HEK293 (cell line): ENCODE measurements around the gene KRIT1.

Source experiments
- CTCF ChIA-PET: fragments of 350-600 bp; formaldehyde crosslinking; extraction: SDS; loops from one replicate; lab custom pipeline; 2021; ENCODE audit warnings: antibody characterized with exemption; lab: Yijun Ruan, JAX
- POLR2A ChIA-PET: fragments of 300-600 bp; formaldehyde crosslinking; extraction: SDS; loops from one replicate; lab custom pipeline; 2020; ENCODE audit warnings: antibody characterized with exemption, inconsistent platforms; lab: Yijun Ruan, JAX
- H3K27ac ChIP-seq: fragments of 200-500 bp; sonication (Bioruptor generic); 2 replicates; pipeline ENCODE4 v1.5.1; 2014; ENCODE audit warnings: low read depth, low read length, control low read depth, inconsistent platforms; ENCODE audit errors: extremely low read depth
- H3K36me3 ChIP-seq, 2 experiments: fragments of 200-500 bp in 1 of 2; sonication (Bioruptor generic) in 1 of 2; 1 replicate in 1 of 2; 2 replicates in 1 of 2; pipeline ENCODE4 v1.5.1; 2014 to 2017; ENCODE audit warnings: inconsistent platforms in 2 of 2, low read length in 2 of 2; ENCODE audit not compliant: control insufficient read depth in 2 of 2, insufficient read depth in 1 of 2
- H3K4me1 ChIP-seq: fragments of 200-500 bp; sonication (Bioruptor generic); 2 replicates; pipeline ENCODE4 v1.5.1; 2014; ENCODE audit warnings: mild to moderate bottlenecking, low read length, inconsistent platforms; ENCODE audit not compliant: control insufficient read depth, insufficient read depth
- H3K4me3 ChIP-seq: 2 replicates; pipeline ENCODE4 v1.5.1; 2011; ENCODE audit warnings: low read depth, mild to moderate bottlenecking, control low read depth, low read length, moderate library complexity
- H3K9me3 ChIP-seq: fragments of 200-500 bp; sonication (Bioruptor generic); 2 replicates; pipeline ENCODE4 v1.5.1; 2014; ENCODE audit warnings: low read depth, low read length, inconsistent platforms; ENCODE audit not compliant: control insufficient read depth, insufficient read depth
- HIC1 ChIP-seq: fragments of 450-650 bp; formaldehyde crosslinking; IDR thresholded peaks from 2 replicates; pipeline ENCODE4 v1.5.1; 2016; ENCODE audit warnings: missing biosample characterization, missing genetic modification characterization
- PRDM1 ChIP-seq: fragments of 450-650 bp; formaldehyde crosslinking; IDR thresholded peaks from 2 replicates; pipeline ENCODE4; 2016; ENCODE audit warnings: missing biosample characterization, missing genetic modification characterization
- SALL2 ChIP-seq: fragments of 450-650 bp; formaldehyde crosslinking; IDR thresholded peaks from 2 replicates; pipeline ENCODE4 v1.5.0; 2017; ENCODE audit warnings: missing biosample characterization, mild to moderate bottlenecking, missing genetic modification characterization, borderline replicate concordance
- ZBTB17 ChIP-seq: fragments of 450-650 bp; formaldehyde crosslinking; IDR thresholded peaks from 2 replicates; pipeline ENCODE4 v1.5.1; 2016; ENCODE audit warnings: missing biosample characterization, missing genetic modification characterization
- ZBTB21 ChIP-seq: fragments of 450-650 bp; formaldehyde crosslinking; IDR thresholded peaks from 2 replicates; pipeline ENCODE4 v1.5.1; 2017; ENCODE audit warnings: missing biosample characterization, missing genetic modification characterization
- ZFHX2 ChIP-seq: fragments of 450-650 bp; formaldehyde crosslinking; conservative IDR thresholded peaks from 2 replicates; pipeline ENCODE4 v1.5.1; 2016; ENCODE audit warnings: missing biosample characterization, missing genetic modification characterization
- ZFP37 ChIP-seq: fragments of 450-650 bp; formaldehyde crosslinking; IDR thresholded peaks from 2 replicates; pipeline ENCODE4 v1.5.1; 2016; ENCODE audit warnings: missing biosample characterization, missing genetic modification characterization
- ZNF335 ChIP-seq: fragments of 450-650 bp; formaldehyde crosslinking; conservative IDR thresholded peaks from 2 replicates; pipeline ENCODE4 v1.5.1; 2016; ENCODE audit warnings: missing biosample characterization, missing genetic modification characterization
- ZNF391 ChIP-seq: fragments of 450-650 bp; formaldehyde crosslinking; IDR thresholded peaks from 2 replicates; pipeline ENCODE4 v1.5.1; 2016; ENCODE audit warnings: low read depth, missing biosample characterization, missing genetic modification characterization, borderline replicate concordance
- ZNF514 ChIP-seq: fragments of 450-650 bp; formaldehyde crosslinking; IDR thresholded peaks from 2 replicates; pipeline ENCODE4 v1.5.1; 2016; ENCODE audit warnings: missing biosample characterization, missing genetic modification characterization
- ZNF600 ChIP-seq: fragments of 450-650 bp; formaldehyde crosslinking; IDR thresholded peaks from 2 replicates; pipeline ENCODE4 v1.5.1; 2016; ENCODE audit warnings: missing biosample characterization, missing genetic modification characterization
- ZNF610 ChIP-seq: fragments of 450-650 bp; formaldehyde crosslinking; IDR thresholded peaks from 2 replicates; pipeline ENCODE4 v1.5.1; 2016; ENCODE audit warnings: missing biosample characterization, missing genetic modification characterization, borderline replicate concordance
- ZSCAN5A ChIP-seq: fragments of 450-650 bp; formaldehyde crosslinking; IDR thresholded peaks from 2 replicates; pipeline ENCODE4 v1.5.1; 2016; ENCODE audit warnings: missing biosample characterization, missing genetic modification characterization
- TF ChIP-seq, protein P1 (sequence below): fragments of 450-650 bp; formaldehyde crosslinking; IDR thresholded peaks from 2 replicates; pipeline ENCODE4 v1.5.1; 2016; ENCODE audit warnings: missing biosample characterization, missing genetic modification characterization
- TF ChIP-seq, protein P2 (sequence below): fragments of 450-650 bp; formaldehyde crosslinking; optimal IDR thresholded peaks from 2 replicates; pipeline ENCODE3; 2016; ENCODE audit warnings: missing biosample characterization, mild to moderate bottlenecking, missing genetic modification characterization

KRIT1 gene

DNA sequence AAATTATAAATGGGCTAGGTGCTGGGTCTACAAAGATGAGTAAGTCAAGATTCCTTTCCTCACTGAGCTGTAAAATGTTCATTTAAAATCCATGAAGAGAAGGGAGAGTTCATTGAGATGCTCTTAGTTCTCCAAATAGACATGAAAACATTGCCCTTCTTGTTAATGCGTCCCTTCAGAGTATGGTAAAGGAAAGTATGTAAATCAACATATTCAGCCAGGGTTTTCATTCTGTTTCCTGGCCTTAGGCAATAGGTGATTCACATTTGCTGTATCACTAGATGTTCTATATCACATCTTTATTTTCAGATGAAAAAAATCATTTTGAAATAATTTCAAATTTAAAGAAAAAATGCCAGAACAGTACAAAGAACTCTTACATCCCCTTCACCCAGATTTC lies 5.5 kb upstream of the KRIT1 start (continued):
- TF ChIP-seq ZFP37 (tag by site-specific recombination): no peak
- no peak for TF ChIP-seq ZNF600 (tag by site-specific recombination)
- TF ChIP-seq, all 188 proteins: peak for 0

GRCh38 chr7:92250603-92251002 lies 4.9 kb upstream of the KRIT1 start:
- Histone ChIP-seq H3K4me3 (no peak overlapping the region), H3K4me1 (no peaks in the 10 kb centered on the region), H3K27ac (no peak overlapping the region), H3K9me3 (no peaks in the 10 kb centered on the region), H3K36me3 (no peaks in the 10 kb centered on the region; a peak in 1 of 3 replicates)
- POLR2A ChIA-PET: no interaction called here
- CTCF ChIA-PET: no interaction called here
- TF ChIP-seq ZBTB21 (no peak), ZNF610 (tag by site-specific recombination) (no peak), ZNF514 (no peak), HIC1 (tag by site-specific recombination) (no peak), SALL2 (tag by site-specific recombination) (no peak), ZSCAN5A (tag by site-specific recombination) (no peak)

DNA sequence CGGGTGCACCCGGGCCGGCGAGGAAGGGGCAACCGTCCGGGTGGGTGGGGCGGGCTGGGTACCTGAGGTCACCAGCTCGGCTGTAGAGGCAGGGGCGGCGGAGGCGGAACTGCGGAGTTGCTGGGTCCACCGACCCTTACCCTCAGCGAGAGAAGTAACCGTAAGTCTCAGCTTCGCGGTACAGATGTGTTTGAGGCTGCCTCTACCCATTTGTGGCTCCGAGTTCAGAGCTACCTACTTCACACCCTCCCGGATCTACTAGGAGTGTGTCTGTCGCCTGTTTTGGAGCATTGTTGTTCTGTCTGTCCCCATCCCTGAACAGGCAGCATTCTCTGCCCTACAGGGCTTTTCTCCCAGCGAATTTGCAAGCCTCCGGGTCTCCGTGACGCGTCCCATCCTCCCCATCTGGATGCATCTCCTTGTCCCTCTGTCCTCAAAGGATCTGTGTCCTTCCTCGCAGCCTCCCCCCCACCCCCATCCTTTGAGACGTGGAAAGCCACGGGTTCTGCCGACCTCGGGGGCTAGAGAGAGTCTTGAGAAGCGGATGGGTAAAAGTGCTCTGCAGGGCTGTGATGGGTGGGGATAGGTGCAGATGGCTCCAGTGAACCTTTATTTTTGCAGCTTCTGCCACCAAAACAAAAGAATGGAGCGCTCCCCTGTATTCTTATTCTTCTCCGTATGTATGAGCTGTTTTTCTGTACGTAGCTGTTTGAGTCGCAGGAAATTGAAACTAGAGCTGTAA lies 817 bp upstream of the KRIT1 start:
- peaks cover 0 to 11% of the 10 kb centered on the region in 2 experiments; a peak in 2 of 3 replicates for H3K36me3 ChIP-seq
- TF ChIP-seq, protein P1, sequence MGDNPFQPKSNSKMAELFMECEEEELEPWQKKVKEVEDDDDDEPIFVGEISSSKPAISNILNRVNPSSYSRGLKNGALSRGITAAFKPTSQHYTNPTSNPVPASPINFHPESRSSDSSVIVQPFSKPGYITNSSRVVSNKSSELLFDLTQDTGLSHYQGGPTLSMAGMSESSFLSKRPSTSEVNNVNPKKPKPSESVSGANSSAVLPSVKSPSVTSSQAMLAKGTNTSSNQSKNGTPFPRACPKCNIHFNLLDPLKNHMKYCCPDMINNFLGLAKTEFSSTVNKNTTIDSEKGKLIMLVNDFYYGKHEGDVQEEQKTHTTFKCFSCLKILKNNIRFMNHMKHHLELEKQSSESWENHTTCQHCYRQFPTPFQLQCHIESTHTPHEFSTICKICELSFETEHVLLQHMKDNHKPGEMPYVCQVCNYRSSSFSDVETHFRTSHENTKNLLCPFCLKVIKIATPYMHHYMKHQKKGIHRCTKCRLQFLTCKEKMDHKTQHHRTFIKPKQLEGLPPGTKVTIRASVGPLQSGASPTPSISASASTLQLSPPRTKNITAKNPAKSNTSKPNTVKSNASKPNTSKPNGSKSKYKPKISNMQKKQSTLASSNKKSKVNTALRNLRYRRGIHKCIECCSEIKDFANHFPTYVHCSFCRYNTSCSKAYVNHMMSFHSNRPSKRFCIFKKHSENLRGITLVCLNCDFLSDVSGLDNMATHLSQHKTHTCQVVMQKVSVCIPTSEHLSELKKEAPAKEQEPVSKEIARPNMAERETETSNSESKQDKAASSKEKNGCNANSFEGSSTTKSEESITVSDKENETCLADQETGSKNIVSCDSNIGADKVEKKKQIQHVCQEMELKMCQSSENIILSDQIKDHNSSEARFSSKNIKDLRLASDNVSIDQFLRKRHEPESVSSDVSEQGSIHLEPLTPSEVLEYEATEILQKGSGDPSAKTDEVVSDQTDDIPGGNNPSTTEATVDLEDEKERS (tag by site-specific recombination): no peak
- TF ChIP-seq PRDM1 (tag by site-specific recombination): peak; percentile 53
- TF ChIP-seq, protein P2, sequence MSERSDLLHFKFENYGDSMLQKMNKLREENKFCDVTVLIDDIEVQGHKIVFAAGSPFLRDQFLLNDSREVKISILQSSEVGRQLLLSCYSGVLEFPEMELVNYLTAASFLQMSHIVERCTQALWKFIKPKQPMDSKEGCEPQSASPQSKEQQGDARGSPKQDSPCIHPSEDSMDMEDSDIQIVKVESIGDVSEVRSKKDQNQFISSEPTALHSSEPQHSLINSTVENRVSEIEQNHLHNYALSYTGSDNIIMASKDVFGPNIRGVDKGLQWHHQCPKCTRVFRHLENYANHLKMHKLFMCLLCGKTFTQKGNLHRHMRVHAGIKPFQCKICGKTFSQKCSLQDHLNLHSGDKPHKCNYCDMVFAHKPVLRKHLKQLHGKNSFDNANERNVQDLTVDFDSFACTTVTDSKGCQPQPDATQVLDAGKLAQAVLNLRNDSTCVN (tag by site-specific recombination): peak; percentile 4
- TF ChIP-seq ZFHX2: 0 out of 2 replicates have a peak, but pooled peaks have one; percentile 10
- TF ChIP-seq ZNF335 (tag by site-specific recombination): peak; percentile 57
- TF ChIP-seq ZNF600 (tag by site-specific recombination): peak; percentile 78
- no peak for TF ChIP-seq ZNF391 (tag by site-specific recombination)
- peak; percentile 62 for TF ChIP-seq ZBTB17 (tag by site-specific recombination)
- TF ChIP-seq, all 188 proteins: peak for 6
- H3K9me3 ChIP-seq: no peaks in the 10 kb centered on the region
- peaks cover 4% of the 10 kb centered on the region; the same call in 1 of the 2 replicates for H3K4me1 ChIP-seq
- CTCF ChIA-PET: interaction anchor here (0.6 to 1.6 kb wide), 5 partner anchors 69 to 178 kb away, joined by 3 to 4 read pairs (median 4); no protein-coding TSS in a partner anchor
- H3K27ac ChIP-seq: peak overlapping the region; percentile 81
- peak overlapping the region; percentile 93 for H3K4me3 ChIP-seq
- POLR2A ChIA-PET: interaction anchor here (0.6 to 1.9 kb wide), 11 partner anchors 10 to 231 kb away, joined by 3 to 22 read pairs (median 5); partner anchors contain the start of genes CYP51A1 and GATAD1
